K562 (cell line): ENCODE data around the gene MICOS13. TPM values are rescaled to one million over a fixed set of nuclear protein-coding genes. Genes with fewer than 3 reads are reported as not detected.

ENCODE experiments used
- CCNT2 ChIP-seq: IDR thresholded peaks from 2 replicates; pipeline ENCODE4 v1.6.1; 2011; ENCODE audit warnings: borderline replicate concordance, low read depth, mild to moderate bottlenecking, moderate library complexity, mixed read lengths, low read length; ENCODE audit not compliant: insufficient read length; ENCODE audit errors: extremely low read depth
- CHD1 ChIP-seq: fragments of 200-600 bp; sonication (generic); IDR thresholded peaks from one replicate; pipeline ENCODE4 v1.6.1; 2012; ENCODE audit warnings: mild to moderate bottlenecking, moderate library complexity, low read length, inconsistent platforms
- HCFC1 ChIP-seq: IDR thresholded peaks from 2 replicates; pipeline ENCODE4 v1.6.1; 2012; ENCODE audit warnings: low read depth, low read length, improper control_type of control experiment
- HDAC1 ChIP-seq, 2 experiments: fragments of 450-650 bp; IDR thresholded peaks; 2 replicates each; pipeline ENCODE4 v1.6.1; 2016 to 2017; ENCODE audit warnings: inconsistent platforms in 1 of 2, mild to moderate bottlenecking in 1 of 2, moderate library complexity in 1 of 2
- HNRNPL ChIP-seq: fragments of 200-400 bp; formaldehyde crosslinking; IDR thresholded peaks from 2 replicates; pipeline ENCODE4 v1.6.1; 2017; ENCODE audit warnings: low read depth, mild to moderate bottlenecking, low read length
- ILK ChIP-seq: fragments of 450-650 bp; IDR thresholded peaks from 2 replicates; pipeline ENCODE4 v1.6.1; 2016; ENCODE audit warnings: missing genetic modification characterization, low read depth, mild to moderate bottlenecking, missing compliant biosample characterization, moderate library complexity, borderline replicate concordance
- KDM1A ChIP-seq, 2 experiments: fragments of 450-650 bp; IDR thresholded peaks; 2 replicates each; pipeline ENCODE4 v1.6.1; 2016; ENCODE audit warnings: mild to moderate bottlenecking in 2 of 2
- LARP7 ChIP-seq: fragments of 450-650 bp; IDR thresholded peaks from 2 replicates; pipeline ENCODE4 v1.6.1; 2016
- MXI1 ChIP-seq: IDR thresholded peaks from 2 replicates; pipeline ENCODE4 v1.6.1; 2011; ENCODE audit warnings: low read depth, mild to moderate bottlenecking, improper control_type of control experiment, low read length
- PKNOX1 ChIP-seq: fragments of 450-650 bp; IDR thresholded peaks from 2 replicates; pipeline ENCODE4 v1.6.1; 2016
- RBBP5 ChIP-seq: fragments of 200-600 bp; sonication (generic); IDR thresholded peaks from 2 replicates; pipeline ENCODE4 v1.6.1; 2012; ENCODE audit warnings: borderline replicate concordance, mild to moderate bottlenecking, low read length, control low read depth, inconsistent platforms; ENCODE audit not compliant: insufficient read depth, poor library complexity, severe bottlenecking
- RCOR1 ChIP-seq, 2 experiments: IDR thresholded peaks; 2 replicates each; pipeline ENCODE4 v1.6.1; 2012; ENCODE audit warnings: low read depth in 2 of 2, low read length in 2 of 2, borderline replicate concordance in 1 of 2, improper control_type of control experiment in 1 of 2
- SMAD2 ChIP-seq: fragments of 150-350 bp; IDR thresholded peaks from 2 replicates; pipeline ENCODE4 v1.6.1; 2014; ENCODE audit warnings: low read depth, mild to moderate bottlenecking, low read length
- SMARCE1 ChIP-seq: fragments of 450-650 bp; IDR thresholded peaks from 2 replicates; pipeline ENCODE4 v1.7.1; 2016; ENCODE audit warnings: mild to moderate bottlenecking
- STAT5A ChIP-seq: IDR thresholded peaks from 2 replicates; pipeline ENCODE4 v1.6.1; 2012; ENCODE audit warnings: low read length, inconsistent platforms, borderline replicate concordance
- TARDBP ChIP-seq: fragments of 450-650 bp; IDR thresholded peaks from 2 replicates; pipeline ENCODE4 v1.6.1; 2016
- TFAM ChIP-seq: fragments of 250-450 bp; sonication (Bioruptor Pico); conservative IDR thresholded peaks from 2 replicates; pipeline ENCODE4 v1.5.0; 2021; ENCODE audit warnings: mild to moderate bottlenecking, moderate library complexity
- ZBTB33 ChIP-seq: sonication (generic); formaldehyde crosslinking; IDR thresholded peaks from 2 replicates; pipeline ENCODE4 v1.8.1; 2023; ENCODE audit warnings: mild to moderate bottlenecking, missing genetic modification reagents
- ZNF830 ChIP-seq: fragments of 250-450 bp; sonication (Bioruptor Pico); IDR thresholded peaks from 2 replicates; pipeline ENCODE4 v1.5.0; 2021; ENCODE audit warnings: mild to moderate bottlenecking
- polyA plus RNA-seq, 8 experiments: library from polyadenylated mRNA; depleted of rRNA in 4 of 8; stranded (reverse) in 5 of 8; unstranded in 3 of 8; fragments of >200 nt; fragmentation: Nextera tagmentation in 2 of 8; fragmentation: Illumina TruSeq in 1 of 8; extraction: Ambion mirVana in 2 of 8; extraction: Trizol in 1 of 8; gene quantifications; 2 replicates each; pipeline versions ENCODE4 v1.2.1 to v1.2.3, GENCODE V29; 2011 to 2014; ENCODE audit warnings: inconsistent platforms in 1 of 8, missing spikeins in 1 of 8
- total RNA-seq, 7 experiments: library from RNA; depleted of rRNA in 6 of 7; stranded (reverse); fragments of >200 nt in 6 of 7; fragmentation: Illumina TruSeq in 2 of 7; extraction: Trizol in 2 of 7; gene quantifications; 2 replicates each; pipeline versions ENCODE4 v1.2.1 to v1.2.3, GENCODE V29; 2011 to 2021; ENCODE audit warnings: low replicate concordance in 1 of 7
- TF ChIP-seq, protein P1 (sequence below): conservative IDR thresholded peaks from 2 replicates; pipeline ENCODE4 v1.6.1; 2011; ENCODE audit warnings: low read depth, mild to moderate bottlenecking, low read length; ENCODE audit not compliant: control insufficient read depth
- TF ChIP-seq, protein P2 (sequence below): fragments of 450-650 bp; formaldehyde crosslinking; IDR thresholded peaks from 2 replicates; pipeline ENCODE4 v1.4.0; 2020; ENCODE audit warnings: mild to moderate bottlenecking, mixed read lengths

Gene MICOS13
- total and polyA plus RNA-seq, 9 of the 15 experiments (the other 6 are each of a cell fraction or from before 2014, with no cell fraction given): 15.5 to 220 (median 49.4) TPM

DNA sequence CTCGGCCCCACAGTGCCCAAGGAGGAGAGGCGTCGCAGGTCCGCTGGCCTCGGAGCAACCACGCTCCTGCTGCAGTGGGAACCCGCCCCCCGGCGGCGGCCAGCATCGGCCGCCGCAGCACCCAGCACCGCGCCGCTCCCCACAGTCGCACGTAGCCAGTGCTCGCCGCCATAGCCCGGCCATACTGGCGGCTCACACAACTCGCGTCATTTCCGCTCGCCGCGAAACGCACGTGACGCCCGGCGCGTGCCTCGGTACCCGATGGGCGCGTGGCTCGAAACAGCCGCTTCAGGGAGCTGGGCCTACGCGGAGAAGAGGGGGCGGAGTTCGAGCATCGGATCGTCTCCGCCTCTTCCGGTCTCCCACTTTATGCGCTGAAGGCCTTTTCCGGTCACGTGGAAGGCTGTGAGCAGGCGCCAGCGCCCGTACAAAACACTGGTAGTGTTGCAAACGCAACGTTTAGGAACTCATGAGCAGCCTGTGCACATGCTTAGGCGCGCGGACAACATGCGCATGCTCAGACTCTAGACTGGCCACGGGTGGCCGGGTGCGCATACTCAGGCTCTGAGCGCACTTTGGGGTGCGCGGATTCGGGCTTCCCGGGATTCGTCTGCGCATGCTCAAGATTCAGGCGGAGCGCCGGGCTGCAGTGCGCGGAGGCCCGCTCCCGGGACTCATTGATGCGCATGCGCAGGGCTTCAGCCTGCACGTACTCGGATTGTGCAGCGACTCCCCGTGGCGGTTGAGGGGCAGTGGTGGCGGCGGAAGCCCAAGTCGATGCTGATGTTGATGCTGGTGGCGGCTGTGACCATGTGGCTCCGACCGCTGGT lies 39.9 kb upstream of the MICOS13 start, which contains the start of the genes CATSPERD and LONP1 (continued):
- TF ChIP-seq TFAM (CRISPR knock-in tag) (no peak), CCNT2 (peak; percentile 88), ILK (tag) (no peak), CHD1 (peak; percentile 11), HNRNPL (peak; percentile 61; the same call in 1 of the 2 replicates), PKNOX1 (0 out of 2 replicates have a peak, but pooled peaks have one; percentile 18), LARP7 (no peak), STAT5A (no peak), HCFC1 (peak; percentile 86), RBBP5 (peak; percentile 98), TARDBP (no peak), RCOR1 (IDR thresholded peaks at IDR 0.05; ENCODE audit: borderline replicate concordance in 1 of 2, low read depth in 2 of 2, low read length in 2 of 2) (peak in 1 of 2 experiments; percentile 78; a peak in 2 of 4 replicates), ZNF830 (CRISPR knock-in tag) (no peak), ZBTB33 (peak; percentile 70; the same call in 1 of the 2 replicates), KDM1A (IDR thresholded peaks at IDR 0.05) (no peak), SMAD2 (no peak), HDAC1 (IDR thresholded peaks at IDR 0.05) (peak in 1 of 2 experiments; percentile 98; a peak in 2 of 4 replicates), SMARCE1 (no peak), MXI1 (peak; percentile 87)
- TF ChIP-seq, protein P1, sequence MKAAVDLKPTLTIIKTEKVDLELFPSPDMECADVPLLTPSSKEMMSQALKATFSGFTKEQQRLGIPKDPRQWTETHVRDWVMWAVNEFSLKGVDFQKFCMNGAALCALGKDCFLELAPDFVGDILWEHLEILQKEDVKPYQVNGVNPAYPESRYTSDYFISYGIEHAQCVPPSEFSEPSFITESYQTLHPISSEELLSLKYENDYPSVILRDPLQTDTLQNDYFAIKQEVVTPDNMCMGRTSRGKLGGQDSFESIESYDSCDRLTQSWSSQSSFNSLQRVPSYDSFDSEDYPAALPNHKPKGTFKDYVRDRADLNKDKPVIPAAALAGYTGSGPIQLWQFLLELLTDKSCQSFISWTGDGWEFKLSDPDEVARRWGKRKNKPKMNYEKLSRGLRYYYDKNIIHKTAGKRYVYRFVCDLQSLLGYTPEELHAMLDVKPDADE: peak; percentile 94
- TF ChIP-seq, protein P2, sequence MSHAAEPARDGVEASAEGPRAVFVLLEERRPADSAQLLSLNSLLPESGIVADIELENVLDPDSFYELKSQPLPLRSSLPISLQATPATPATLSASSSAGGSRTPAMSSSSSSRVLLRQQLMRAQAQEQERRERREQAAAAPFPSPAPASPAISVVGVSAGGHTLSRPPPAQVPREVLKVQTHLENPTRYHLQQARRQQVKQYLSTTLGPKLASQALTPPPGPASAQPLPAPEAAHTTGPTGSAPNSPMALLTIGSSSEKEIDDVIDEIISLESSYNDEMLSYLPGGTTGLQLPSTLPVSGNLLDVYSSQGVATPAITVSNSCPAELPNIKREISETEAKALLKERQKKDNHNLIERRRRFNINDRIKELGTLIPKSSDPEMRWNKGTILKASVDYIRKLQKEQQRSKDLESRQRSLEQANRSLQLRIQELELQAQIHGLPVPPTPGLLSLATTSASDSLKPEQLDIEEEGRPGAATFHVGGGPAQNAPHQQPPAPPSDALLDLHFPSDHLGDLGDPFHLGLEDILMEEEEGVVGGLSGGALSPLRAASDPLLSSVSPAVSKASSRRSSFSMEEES: peak; percentile 97
